ENCODE measurements around the gene PRMT3. TPM values are rescaled to one million over a fixed set of nuclear protein-coding genes. Genes with fewer than 3 reads are reported as not detected.
A peak's percentile ranks its signal among the peaks of the same experiment; 100 is the strongest.

Gene PRMT3
- total and polyA plus RNA-seq, 2 donors (not counting 3 experiments of a cell fraction or from before 2014, with no cell fraction given), result 6.2 to 13.3 TPM

- Histone ChIP-seq H3K4me2 (ENCODE audit: insufficient read depth, low read length) (peak within 1 kb of the TSS; percentile 13), H4K20me1 (replicated peaks; ENCODE audit: control insufficient read depth, extremely low read depth, insufficient read depth, low read length) (no peaks in the 10 kb centered on the region), H2AFZ (ENCODE audit: low read depth, low read length) (peak within 1 kb of the TSS; percentile 10), H3K4me1 (ENCODE audit: control insufficient read depth, extremely low read depth, insufficient read depth, low read length) (peaks cover 46% of the 10 kb centered on the region), H3K4me3 (replicated peaks in 1 of 3; ENCODE audit: insufficient read depth in 1 of 3, low read depth in 1 of 3, low read length in 3 of 3) (peak within 1 kb of the TSS; percentile 12 to 66 (median 13)), H3K9ac (replicated peaks; ENCODE audit: extremely low read depth, insufficient read depth, low read length) (peak within 1 kb of the TSS; percentile 75), H3K9me3 (replicated peaks; ENCODE audit: control insufficient read depth, insufficient read depth, low read length) (no peaks in the 10 kb centered on the region), H3K27ac (ENCODE audit: insufficient read depth, low read depth, low read length) (peak within 1 kb of the TSS; percentile 44), H3K9me1 (replicated peaks; ENCODE audit: control insufficient read depth, extremely low read depth, insufficient read depth, low read length) (no peaks in the 10 kb centered on the region), H3K79me2 (ENCODE audit: control insufficient read depth, insufficient read depth, low read length) (peaks cover 11% of the 10 kb centered on the region), H3K27me3 (ENCODE audit: control insufficient read depth in 2 of 2, insufficient read depth in 2 of 2, low read length in 2 of 2) (no peaks in the 10 kb centered on the region), H3K36me3 (ENCODE audit: control insufficient read depth in 2 of 2, extremely low read depth in 1 of 2, insufficient read depth in 2 of 2, low read length in 2 of 2) (peaks cover 0 to 4% of the 10 kb centered on the region in 2 experiments)
- BruUV-seq (replicated peaks), result TSS peak; percentile 56
- DNase-seq (ENCODE audit: low read depth, low spot score) (peak; percentile 69), FAIRE-seq (peak; percentile 71)
- ChIA-PET CTCF (interaction anchor here (1.0 to 4.8 kb wide), 3 partner anchors 9 to 33 kb away, joined by 3 to 50 read pairs (median 5); no protein-coding TSS in a partner anchor), POLR2A (no interaction called here)
- intact Hi-C loops (cut with micrococcal nuclease), result no loop called here
- dilution Hi-C loops (cut with MboI; ENCODE audit: extremely low pct_ligation_motif_present, low sequenced_read_pairs), result no loop called here
- peak; percentile 69 for TF ChIP-seq POLR2AphosphoS5 (IDR thresholded peaks at IDR 0.05; ENCODE audit: insufficient read depth, low read depth, low read length)
- TF ChIP-seq GATA2 (IDR thresholded peaks at IDR 0.05; ENCODE audit: insufficient read depth, insufficient read length, low read depth, low read length), result no peak
- TF ChIP-seq POLR2A (IDR thresholded peaks at IDR 0.05; ENCODE audit: low read depth, low read length), result peak; percentile 34
- no peak for TF ChIP-seq FOS (IDR thresholded peaks at IDR 0.05; ENCODE audit: borderline replicate concordance, insufficient read depth, low read length)
- TF ChIP-seq MAX (IDR thresholded peaks at IDR 0.05; ENCODE audit: insufficient read depth, insufficient read length), result peak; percentile 59
These were observed 23.8 kb upstream of the PRMT3 start, which contains the start of gene HTATIP2 for GRCh38 chr11:20363500-20364340. HTATIP2 (plus strand) TSS chr11:20363714; CDS start chr11:20364238, 524 bp downstream.

- TF ChIP-seq CTCF (IDR thresholded peaks at IDR 0.05; ENCODE audit: extremely low read depth in 1 of 2, insufficient read depth in 1 of 2, low read depth in 1 of 2, low read length in 2 of 2), result no peak
- no peak for TF ChIP-seq POLR2AphosphoS5 (IDR thresholded peaks at IDR 0.05; ENCODE audit: insufficient read depth, low read depth, low read length)
- no peak for TF ChIP-seq GATA2 (IDR thresholded peaks at IDR 0.05; ENCODE audit: insufficient read depth, insufficient read length, low read depth, low read length)
- no peak for TF ChIP-seq MYC (IDR thresholded peaks at IDR 0.05; ENCODE audit: low read depth, low read length)
- TF ChIP-seq MAX (IDR thresholded peaks at IDR 0.05; ENCODE audit: insufficient read depth, insufficient read length), result no peak
- no peak for TF ChIP-seq POLR2A (IDR thresholded peaks at IDR 0.05; ENCODE audit: low read depth, low read length)
- TF ChIP-seq EZH2 (IDR thresholded peaks at IDR 0.05; ENCODE audit: borderline replicate concordance, low read depth, low read length, severe bottlenecking), result no peak
- TF ChIP-seq FOS (IDR thresholded peaks at IDR 0.05; ENCODE audit: borderline replicate concordance, insufficient read depth, low read length), result no peak
- TF ChIP-seq JUN (IDR thresholded peaks at IDR 0.05; ENCODE audit: borderline replicate concordance, insufficient read depth, insufficient read length, low read depth), result no peak
- no peaks in the 10 kb centered on the region for H4K20me1 ChIP-seq (replicated peaks; ENCODE audit: control insufficient read depth, extremely low read depth, insufficient read depth, low read length)
- no peak for DNase-seq (ENCODE audit: low read depth, low spot score)
- H3K9me1 ChIP-seq (replicated peaks; ENCODE audit: control insufficient read depth, extremely low read depth, insufficient read depth, low read length), result no peaks in the 10 kb centered on the region
- peak overlapping the region; percentile 75 for H3K9ac ChIP-seq (replicated peaks; ENCODE audit: extremely low read depth, insufficient read depth, low read length)
- peak overlapping the region; percentile 44 for H3K27ac ChIP-seq (ENCODE audit: insufficient read depth, low read depth, low read length)
- H3K4me1 ChIP-seq (ENCODE audit: control insufficient read depth, extremely low read depth, insufficient read depth, low read length), result peaks cover 46% of the 10 kb centered on the region
- peak overlapping the region in 2 of 3 experiments; percentile 12 to 66 for H3K4me3 ChIP-seq (replicated peaks in 1 of 3; ENCODE audit: insufficient read depth in 1 of 3, low read depth in 1 of 3, low read length in 3 of 3)
- intact Hi-C loops (cut with micrococcal nuclease), result no loop called here
- H3K9me3 ChIP-seq (replicated peaks; ENCODE audit: control insufficient read depth, insufficient read depth, low read length), result no peaks in the 10 kb centered on the region
- H3K36me3 ChIP-seq (ENCODE audit: control insufficient read depth in 2 of 2, extremely low read depth in 1 of 2, insufficient read depth in 2 of 2, low read length in 2 of 2), result peaks cover 0 to 4% of the 10 kb centered on the region in 2 experiments
- H3K27me3 ChIP-seq (ENCODE audit: control insufficient read depth in 2 of 2, insufficient read depth in 2 of 2, low read length in 2 of 2), result no peaks in the 10 kb centered on the region
- peak overlapping the region; percentile 6 for H3K4me2 ChIP-seq (ENCODE audit: insufficient read depth, low read length)
- peaks cover 11% of the 10 kb centered on the region for H3K79me2 ChIP-seq (ENCODE audit: control insufficient read depth, insufficient read depth, low read length)
- ChIA-PET CTCF (interaction anchor here (1.0 to 4.8 kb wide), 2 partner anchors 10 to 32 kb away, joined by 3 to 50 read pairs; no protein-coding TSS in a partner anchor), POLR2A (no interaction called here)
- dilution Hi-C loops (cut with MboI; ENCODE audit: extremely low pct_ligation_motif_present, low sequenced_read_pairs), result no loop called here
- peak overlapping the region; percentile 10 for H2AFZ ChIP-seq (ENCODE audit: low read depth, low read length)
- BruUV-seq (replicated peaks), result no TSS peak
- FAIRE-seq, result no peak
These were observed 23.1 kb upstream of the PRMT3 start for GRCh38 chr11:20364341-20364792.
